ENCODE data around the gene SOX5.

SOX5 gene

GRCh38 chr12:23949348-23950209, at the start of gene SOX5:
Gene SOX5, minus strand, starts transcription at chr12:23949670. Its CDS starts 69 bp downstream, at chr12:23949601.
- DNase-seq = no peak

- DNase-seq = no peak
Measured at GRCh38 chr12:23987046-23987445, 37.6 kb upstream of the SOX5 start.

GRCh38 chr12:23980826-23981225, 31.4 kb upstream of the SOX5 start:
- DNase-seq = no peak

- DNase-seq = no peak
Measured at GRCh38 chr12:23964812-23965211, 15.3 kb upstream of the SOX5 start.

- no peak for DNase-seq
Measured at GRCh38 chr12:23959826-23960225, 10.4 kb upstream of the SOX5 start.

- no peak for DNase-seq
Measured at GRCh38 chr12:23954332-23954731, 4.9 kb upstream of the SOX5 start.

GRCh38 chr12:23952071-23952470, 2.6 kb upstream of the SOX5 start:
- no peak for DNase-seq

GRCh38 chr12:23950775-23951451, 1.4 kb upstream of the SOX5 start:
- DNase-seq = no peak

- DNase-seq = no peak
Measured at GRCh38 chr12:23950210-23950774, 822 bp upstream of the SOX5 start.

- DNase-seq = no peak
Measured at GRCh38 chr12:23948291-23948690, 1.2 kb downstream of the SOX5 start.

- DNase-seq = no peak
Measured at GRCh38 chr12:23947395-23947794, 2.1 kb downstream of the SOX5 start.

GRCh38 chr12:23945249-23945648, 4.2 kb downstream of the SOX5 start:
- DNase-seq = no peak

GRCh38 chr12:23944067-23944466, 5.4 kb downstream of the SOX5 start:
- no peak for DNase-seq

- no peak for DNase-seq
Measured at GRCh38 chr12:23942841-23943240, 6.6 kb downstream of the SOX5 start.

GRCh38 chr12:23941780-23942179, 7.7 kb downstream of the SOX5 start:
- DNase-seq = no peak

- DNase-seq = no peak
Measured at GRCh38 chr12:23938422-23938821, 11.0 kb downstream of the SOX5 start.

GRCh38 chr12:23931176-23931575, 18.3 kb downstream of the SOX5 start:
- DNase-seq = no peak

- no peak for DNase-seq
Measured at GRCh38 chr12:23930599-23930998, 18.9 kb downstream of the SOX5 start.

- DNase-seq = no peak
Measured at GRCh38 chr12:23929906-23930305, 19.6 kb downstream of the SOX5 start.

GRCh38 chr12:23927907-23928306, 21.6 kb downstream of the SOX5 start:
- DNase-seq = no peak

- no peak for DNase-seq
Measured at GRCh38 chr12:23921099-23921856, 28.2 kb downstream of the SOX5 start.

- no peak for DNase-seq
Measured at GRCh38 chr12:23911574-23911973, 37.9 kb downstream of the SOX5 start.

- no peak for DNase-seq
Measured at GRCh38 chr12:23909551-23909950, 39.9 kb downstream of the SOX5 start.
